DND-41 (cell line): ENCODE results near the gene AGAP1.

Source experiments
- ATAC-seq: fragments of 200-7000 bp; cut with Tn5 transposase; 3 replicates; pipeline ENCODE4 v1.9.1; 2021; ENCODE audit warnings: low read depth; ENCODE audit not compliant: insufficient read depth
- DNase-seq: peaks from one replicate; pipeline ENCODE4 v3.0.0-alpha.2; 2020
- H2AFZ ChIP-seq: 2 replicates; pipeline ENCODE4 v1.6.0; 2012; ENCODE audit warnings: low read depth, low read length
- H3K27ac ChIP-seq: 2 replicates; pipeline ENCODE4 v1.5.1; 2012; ENCODE audit warnings: low read length, inconsistent platforms
- H3K27me3 ChIP-seq: fragments of 200-600 bp; sonication (generic); 2 replicates; pipeline ENCODE4 v1.6.0; 2012; ENCODE audit warnings: low read length, mild to moderate bottlenecking, inconsistent platforms; ENCODE audit not compliant: insufficient read depth, poor library complexity
- H3K36me3 ChIP-seq: 2 replicates; pipeline ENCODE4 v1.5.1; 2012; ENCODE audit warnings: low read length, inconsistent platforms; ENCODE audit not compliant: insufficient read depth
- H3K4me1 ChIP-seq: 2 replicates; pipeline ENCODE4 v1.5.1; 2012; ENCODE audit warnings: mild to moderate bottlenecking, low read length; ENCODE audit not compliant: insufficient read depth
- H3K4me2 ChIP-seq: 2 replicates; pipeline ENCODE4 v1.6.0; 2012; ENCODE audit warnings: mild to moderate bottlenecking, moderate library complexity, low read length, inconsistent platforms; ENCODE audit not compliant: insufficient read depth
- H3K4me3 ChIP-seq, 2 experiments: fragments of 200-600 bp in 1 of 2; shearing (Covaris generic) in 1 of 2; 2 replicates each; pipeline ENCODE4 v1.5.1; 2012 to 2016; ENCODE audit warnings: inconsistent platforms in 2 of 2, low read length in 2 of 2, mild to moderate bottlenecking in 2 of 2, low read depth in 1 of 2, moderate library complexity in 1 of 2
- H3K79me2 ChIP-seq: 2 replicates; pipeline ENCODE4 v1.6.0; 2012; ENCODE audit warnings: low read length, inconsistent platforms; ENCODE audit not compliant: insufficient read depth
- H3K9ac ChIP-seq: 2 replicates; pipeline ENCODE4 v1.6.0; 2012; ENCODE audit warnings: low read depth, mild to moderate bottlenecking, inconsistent platforms, low read length, moderate library complexity
- H3K9me3 ChIP-seq: 2 replicates; pipeline ENCODE4 v1.5.1; 2012; ENCODE audit warnings: low read length, moderate library complexity, mild to moderate bottlenecking, inconsistent platforms; ENCODE audit not compliant: insufficient read depth, severe bottlenecking
- H4K20me1 ChIP-seq: 2 replicates; pipeline ENCODE4 v1.6.0; 2012; ENCODE audit warnings: low read length; ENCODE audit not compliant: insufficient read depth
- EZH2 ChIP-seq: IDR thresholded peaks from 3 replicates; pipeline ENCODE4 v1.6.1; 2012; ENCODE audit warnings: borderline replicate concordance, low read depth, mild to moderate bottlenecking, moderate library complexity, low read length, inconsistent platforms; ENCODE audit not compliant: severe bottlenecking
- TF ChIP-seq, protein P1 (sequence below): IDR thresholded peaks from 2 replicates; pipeline ENCODE4 v1.5.1; 2012; ENCODE audit warnings: borderline replicate concordance, low read length, moderate library complexity, mild to moderate bottlenecking; ENCODE audit not compliant: poor library complexity, severe bottlenecking; ENCODE audit errors: extremely low read depth

The AGAP1 gene

DNA sequence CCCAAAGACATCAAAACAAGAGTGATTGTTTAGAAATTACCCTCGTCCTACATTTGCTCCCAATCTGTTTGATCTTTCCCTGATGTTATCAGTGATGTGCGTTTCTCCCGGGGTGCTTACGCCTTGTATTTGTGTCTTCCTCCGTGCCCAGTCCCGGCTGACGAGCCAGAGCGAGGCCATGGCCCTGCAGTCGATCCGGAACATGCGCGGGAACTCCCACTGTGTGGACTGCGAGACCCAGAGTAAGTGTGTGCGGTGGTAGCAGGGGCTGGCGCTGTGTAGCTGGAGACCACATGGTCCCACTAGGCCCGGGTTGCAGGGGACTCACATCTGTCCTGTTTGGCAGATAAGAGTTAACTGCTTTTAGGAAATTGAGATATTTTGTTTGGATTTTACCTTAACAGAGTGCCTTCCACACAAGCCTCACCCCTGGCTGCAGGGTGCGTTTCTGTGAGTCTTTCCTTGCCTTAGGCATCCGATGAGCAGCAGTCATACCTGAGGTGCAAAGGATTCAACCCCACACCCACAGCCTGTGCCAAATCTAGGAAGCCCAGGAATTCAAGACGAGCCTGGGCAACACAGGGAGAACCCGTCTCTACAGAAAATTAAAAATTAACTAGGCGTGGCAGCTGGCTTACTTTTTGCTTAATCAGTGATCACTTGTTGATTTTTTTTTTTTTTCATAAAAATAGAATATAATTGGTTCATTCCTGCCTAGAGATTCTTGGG is 546.9 kb downstream of the AGAP1 start:
- Histone ChIP-seq H3K4me1 (no peaks in the 10 kb centered on the region), H3K9me3 (no peaks in the 10 kb centered on the region), H3K4me2 (no peak overlapping the region), H3K79me2 (no peaks in the 10 kb centered on the region), H3K9ac (no peak overlapping the region), H2AFZ (no peak overlapping the region), H3K4me3 (no peak overlapping the region), H4K20me1 (peaks cover 1% of the 10 kb centered on the region; the same call in 1 of the 2 replicates), H3K36me3 (peaks cover 6% of the 10 kb centered on the region; the same call in 1 of the 2 replicates), H3K27ac (no peak overlapping the region), H3K27me3 (no peaks in the 10 kb centered on the region)
- DNase-seq, result no peak
- no peak for ATAC-seq
- TF ChIP-seq EZH2, result no peak
- TF ChIP-seq, protein P1, sequence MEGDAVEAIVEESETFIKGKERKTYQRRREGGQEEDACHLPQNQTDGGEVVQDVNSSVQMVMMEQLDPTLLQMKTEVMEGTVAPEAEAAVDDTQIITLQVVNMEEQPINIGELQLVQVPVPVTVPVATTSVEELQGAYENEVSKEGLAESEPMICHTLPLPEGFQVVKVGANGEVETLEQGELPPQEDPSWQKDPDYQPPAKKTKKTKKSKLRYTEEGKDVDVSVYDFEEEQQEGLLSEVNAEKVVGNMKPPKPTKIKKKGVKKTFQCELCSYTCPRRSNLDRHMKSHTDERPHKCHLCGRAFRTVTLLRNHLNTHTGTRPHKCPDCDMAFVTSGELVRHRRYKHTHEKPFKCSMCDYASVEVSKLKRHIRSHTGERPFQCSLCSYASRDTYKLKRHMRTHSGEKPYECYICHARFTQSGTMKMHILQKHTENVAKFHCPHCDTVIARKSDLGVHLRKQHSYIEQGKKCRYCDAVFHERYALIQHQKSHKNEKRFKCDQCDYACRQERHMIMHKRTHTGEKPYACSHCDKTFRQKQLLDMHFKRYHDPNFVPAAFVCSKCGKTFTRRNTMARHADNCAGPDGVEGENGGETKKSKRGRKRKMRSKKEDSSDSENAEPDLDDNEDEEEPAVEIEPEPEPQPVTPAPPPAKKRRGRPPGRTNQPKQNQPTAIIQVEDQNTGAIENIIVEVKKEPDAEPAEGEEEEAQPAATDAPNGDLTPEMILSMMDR, result no peak

- Histone ChIP-seq H4K20me1 (peaks cover 6% of the 10 kb centered on the region; the same call in 1 of the 2 replicates), H3K79me2 (no peaks in the 10 kb centered on the region), H3K27me3 (no peaks in the 10 kb centered on the region), H3K4me2 (no peak overlapping the region), H2AFZ (no peak overlapping the region), H3K36me3 (peaks cover 6% of the 10 kb centered on the region; the same call in 1 of the 2 replicates), H3K4me1 (no peaks in the 10 kb centered on the region), H3K4me3 (no peak overlapping the region), H3K9me3 (no peaks in the 10 kb centered on the region), H3K9ac (no peak overlapping the region), H3K27ac (no peak overlapping the region)
- TF ChIP-seq EZH2, result no peak
- TF ChIP-seq, protein P1, result no peak
- no peak for DNase-seq
- no peak for ATAC-seq
Observed at GRCh38 chr2:236041616-236042015, 547.8 kb downstream of the AGAP1 start.

GRCh38 chr2:236042087-236042486 is 548.2 kb downstream of the AGAP1 start:
- no peaks in the 10 kb centered on the region for H3K27me3 ChIP-seq
- H4K20me1 ChIP-seq, result peaks cover 10% of the 10 kb centered on the region
- DNase-seq (no peak), ATAC-seq (no peak)
- no peaks in the 10 kb centered on the region for H3K79me2 ChIP-seq
- no peak overlapping the region for H3K27ac ChIP-seq
- TF ChIP-seq, protein P1, result no peak
- no peak for TF ChIP-seq EZH2
- H3K36me3 ChIP-seq, result peaks cover 6% of the 10 kb centered on the region; the same call in 1 of the 2 replicates
- no peaks in the 10 kb centered on the region for H3K4me1 ChIP-seq
- no peak overlapping the region for H3K9ac ChIP-seq
- H2AFZ ChIP-seq, result no peak overlapping the region
- H3K4me2 ChIP-seq, result no peak overlapping the region
- no peaks in the 10 kb centered on the region for H3K9me3 ChIP-seq
- H3K4me3 ChIP-seq, result no peak overlapping the region
